Fibroblast of skin of abdomen (primary cell): ENCODE measurements around the gene MAFB.

Experiments used
- DNase-seq: peaks from one replicate; pipeline ENCODE4 v3.0.0-alpha.2; 2013

The MAFB gene

GRCh38 chr20:40654876-40655275 is 34.2 kb downstream of the MAFB start:
- DNase-seq: peak; percentile 41

- DNase-seq: peak; percentile 77
Measured at GRCh38 chr20:40652441-40652987, 36.5 kb downstream of the MAFB start.

- peak; percentile 79 for DNase-seq
Measured at GRCh38 chr20:40651151-40651550, 37.9 kb downstream of the MAFB start.

GRCh38 chr20:40650707-40651106 is 38.3 kb downstream of the MAFB start:
- DNase-seq: no peak

- no peak for DNase-seq
Measured at GRCh38 chr20:40648210-40649072, 40.6 kb downstream of the MAFB start.

- no peak for DNase-seq
Measured at GRCh38 chr20:40646813-40647212, 42.2 kb downstream of the MAFB start.

- DNase-seq: no peak
Measured at GRCh38 chr20:40646361-40646760, 42.7 kb downstream of the MAFB start.

- no peak for DNase-seq
Measured at GRCh38 chr20:40644863-40645262, 44.2 kb downstream of the MAFB start.

GRCh38 chr20:40643891-40644290 is 45.1 kb downstream of the MAFB start:
- DNase-seq: no peak

- DNase-seq: no peak
Measured at GRCh38 chr20:40641809-40642208, 47.2 kb downstream of the MAFB start.

- no peak for DNase-seq
Measured at GRCh38 chr20:40641202-40641601, 47.8 kb downstream of the MAFB start.

GRCh38 chr20:40640667-40641066 is 48.4 kb downstream of the MAFB start:
- no peak for DNase-seq

GRCh38 chr20:40639676-40640355 is 49.2 kb downstream of the MAFB start:
- DNase-seq: no peak

- DNase-seq: no peak
Measured at GRCh38 chr20:40639132-40639531, 49.9 kb downstream of the MAFB start.

- DNase-seq: no peak
Measured at GRCh38 chr20:40638414-40638813, 50.6 kb downstream of the MAFB start.

- no peak for DNase-seq
Measured at GRCh38 chr20:40637176-40637575, 51.9 kb downstream of the MAFB start.

GRCh38 chr20:40636486-40636885 is 52.5 kb downstream of the MAFB start:
- DNase-seq: no peak

- DNase-seq: no peak
Measured at GRCh38 chr20:40635971-40636370, 53.1 kb downstream of the MAFB start.
